Fibroblast of skin of right quadriceps (primary cell): ENCODE results near the gene KLHL25.

ENCODE experiments used
- DNase-seq: peaks from one replicate; pipeline ENCODE4 v3.0.0-alpha.2; 2013

Gene KLHL25

GRCh38 chr15:85711580-85712192 lies 83.0 kb downstream of the KLHL25 start:
- DNase-seq: no peak

GRCh38 chr15:85710340-85710842 lies 84.3 kb downstream of the KLHL25 start:
- DNase-seq: no peak
